HepG2 (cell line): ENCODE results near the gene TPGS1. TPM values are rescaled to one million over a fixed set of nuclear protein-coding genes. Genes with fewer than 3 reads are reported as not detected.
A peak's percentile ranks its signal among the peaks of the same experiment; 100 is the strongest.

ENCODE experiments used
- E2F1 ChIP-seq: sonication (generic); formaldehyde crosslinking; IDR thresholded peaks from 2 replicates; pipeline ENCODE4 v1.5.0; 2020; ENCODE audit warnings: missing genetic modification reagents
- FOSL2 ChIP-seq: sonication (generic); formaldehyde crosslinking; IDR thresholded peaks from 2 replicates; pipeline ENCODE4 v1.4.0; 2020; ENCODE audit warnings: missing genetic modification reagents
- GATAD2A ChIP-seq: IDR thresholded peaks from 2 replicates; pipeline ENCODE4 v1.6.1; 2016
- HINFP ChIP-seq: sonication (generic); formaldehyde crosslinking; IDR thresholded peaks from 2 replicates; pipeline ENCODE4 v1.4.0; 2020; ENCODE audit warnings: low read depth, mild to moderate bottlenecking, missing genetic modification reagents
- NCOA1 ChIP-seq: sonication (generic); formaldehyde crosslinking; IDR thresholded peaks from 2 replicates; pipeline ENCODE4 v1.9.0; 2021; ENCODE audit warnings: missing genetic modification reagents
- NONO ChIP-seq, 2 experiments: fragments of 450-650 bp in 1 of 2; sonication (generic) in 1 of 2; formaldehyde crosslinking in 1 of 2; IDR thresholded peaks in 1 of 2; conservative IDR thresholded peaks in 1 of 2; 2 replicates each; pipeline versions ENCODE4 v1.6.1 to v1.8.0; 2017 to 2022; ENCODE audit warnings: mild to moderate bottlenecking in 1 of 2, missing genetic modification reagents in 1 of 2, moderate library complexity in 1 of 2
- SOX6 ChIP-seq, 2 experiments: fragments of 450-650 bp in 1 of 2; sonication (generic) in 1 of 2; formaldehyde crosslinking in 1 of 2; IDR thresholded peaks; 2 replicates each; pipeline versions ENCODE4 v1.4.0 to v1.6.1; 2017 to 2020; ENCODE audit warnings: antibody characterized with exemption in 1 of 2, mild to moderate bottlenecking in 1 of 2, missing genetic modification reagents in 1 of 2
- STAT6 ChIP-seq: sonication (generic); formaldehyde crosslinking; IDR thresholded peaks from 2 replicates; pipeline ENCODE4 v1.4.0; 2020; ENCODE audit warnings: missing genetic modification reagents, mild to moderate bottlenecking, borderline replicate concordance
- TFAP4 ChIP-seq: sonication (generic); IDR thresholded peaks from 2 replicates; pipeline ENCODE4 v1.6.1; 2016; ENCODE audit warnings: low read depth, borderline replicate concordance
- ZNF503 ChIP-seq: sonication (generic); formaldehyde crosslinking; IDR thresholded peaks from 2 replicates; pipeline ENCODE4 v1.4.0; 2020; ENCODE audit warnings: missing genetic modification reagents
- ZNF513 ChIP-seq: sonication (generic); formaldehyde crosslinking; conservative IDR thresholded peaks from 2 replicates; pipeline ENCODE4 v1.5.0; 2020; ENCODE audit warnings: missing genetic modification reagents
- ZNF709 ChIP-seq: sonication (generic); formaldehyde crosslinking; IDR thresholded peaks from 2 replicates; pipeline ENCODE4 v1.5.0; 2020; ENCODE audit warnings: mild to moderate bottlenecking, missing genetic modification reagents
- ZNF710 ChIP-seq: sonication (generic); formaldehyde crosslinking; IDR thresholded peaks from 2 replicates; pipeline ENCODE4 v1.5.0; 2020; ENCODE audit warnings: mild to moderate bottlenecking, missing genetic modification reagents, borderline replicate concordance
- ZNF788 ChIP-seq: sonication (generic); formaldehyde crosslinking; IDR thresholded peaks from 2 replicates; pipeline ENCODE4 v1.5.0; 2020; ENCODE audit warnings: mild to moderate bottlenecking, missing genetic modification reagents, borderline replicate concordance
- polyA plus RNA-seq, 8 experiments: library from polyadenylated mRNA; depleted of rRNA in 3 of 8; stranded (reverse) in 7 of 8; unstranded in 1 of 8; fragments of >200 nt; fragmentation: Illumina TruSeq in 4 of 8; extraction: Trizol in 4 of 8; gene quantifications; 2 replicates each; pipeline versions ENCODE4 v1.2.1 to v1.2.3, GENCODE V29; 2011 to 2016; ENCODE audit warnings: low read depth in 4 of 8, missing spikeins in 1 of 8, mixed read lengths in 1 of 8; ENCODE audit not compliant: insufficient read depth in 1 of 8
- total RNA-seq, 5 experiments: library from RNA; depleted of rRNA; stranded (reverse); fragments of >200 nt; fragmentation: Illumina TruSeq; extraction: Trizol; gene quantifications; 2 replicates each; pipeline ENCODE4 v1.2.3, GENCODE V29; 2016; ENCODE audit warnings: low read depth in 1 of 5

The TPGS1 gene
- total and polyA plus RNA-seq, 2 of the 13 experiments (the other 11 are each of a cell fraction or from before 2014, with no cell fraction given), result 1.1 to 6.2 TPM

- TF ChIP-seq ZNF503 (peak; percentile 45; the same call in 1 of the 2 replicates), E2F1 (CRISPR knock-in tag) (0 out of 2 replicates have a peak, but pooled peaks have one; percentile 31), ZNF710 (CRISPR knock-in tag) (0 out of 2 replicates have a peak, but pooled peaks have one; percentile 69), FOSL2 (CRISPR knock-in tag) (peak; percentile 71), NCOA1 (CRISPR knock-in tag) (no peak), ZNF709 (CRISPR knock-in tag) (no peak), HINFP (0 out of 2 replicates have a peak, but pooled peaks have one; percentile 62), ZNF513 (CRISPR knock-in tag) (0 out of 2 replicates have a peak, but pooled peaks have one; percentile 71), SOX6 (IDR thresholded peaks at IDR 0.05) (no peak), SOX6 (CRISPR knock-in tag; IDR thresholded peaks at IDR 0.05) (0 out of 2 replicates have a peak, but pooled peaks have one; percentile 48), ZNF788 (CRISPR knock-in tag) (peak; percentile 69; the same call in 1 of the 2 replicates), GATAD2A (CRISPR knock-in tag) (peak; percentile 34; the same call in 1 of the 2 replicates), STAT6 (no peak), NONO (IDR thresholded peaks at IDR 0.05) (no peak), NONO (CRISPR knock-in tag; conservative IDR thresholded peaks at IDR 0.05) (peak; percentile 85), TFAP4 (peak; percentile 57; the same call in 1 of the 2 replicates)
Observed at GRCh38 chr19:461721-462551, 45.4 kb upstream of the TPGS1 start (continued).
